Trophoblast cell (in vitro differentiated cells and primary cell): ENCODE data around the gene CCDC112.

Experiments used
- DNase-seq, 2 donors: peaks; one replicate each; pipeline ENCODE4 v3.0.0-alpha.2; 2016
- H2AFZ ChIP-seq: 2 replicates; pipeline ENCODE4 v1.6.1; 2013; ENCODE audit warnings: low read length, moderate library complexity, mild to moderate bottlenecking; ENCODE audit not compliant: insufficient read depth, poor library complexity
- H2AK5ac ChIP-seq: 2 replicates; pipeline ENCODE4 v1.6.1; 2013; ENCODE audit warnings: mild to moderate bottlenecking, low read length
- H2BK120ac ChIP-seq: 2 replicates; pipeline ENCODE4 v1.6.1; 2013; ENCODE audit warnings: low read length, mild to moderate bottlenecking, moderate library complexity; ENCODE audit not compliant: insufficient read depth, poor library complexity
- H2BK12ac ChIP-seq: 2 replicates; pipeline ENCODE4 v1.6.1; 2013; ENCODE audit warnings: mild to moderate bottlenecking, low read length, moderate library complexity
- H2BK5ac ChIP-seq: 2 replicates; pipeline ENCODE4 v1.6.1; 2013; ENCODE audit warnings: low read length, low read depth, moderate library complexity, mild to moderate bottlenecking; ENCODE audit not compliant: poor library complexity
- H3K14ac ChIP-seq: 2 replicates; pipeline ENCODE4 v1.6.1; 2013; ENCODE audit warnings: mild to moderate bottlenecking, low read length
- H3K18ac ChIP-seq: 2 replicates; pipeline ENCODE4 v1.6.1; 2013; ENCODE audit warnings: mild to moderate bottlenecking, low read length
- H3K23ac ChIP-seq: 2 replicates; pipeline ENCODE4 v1.6.1; 2013; ENCODE audit warnings: low read length
- H3K27ac ChIP-seq: 2 replicates; pipeline ENCODE4 v1.5.1; 2013; ENCODE audit warnings: low read depth, mild to moderate bottlenecking, inconsistent platforms, low read length, moderate library complexity
- H3K27me3 ChIP-seq: 2 replicates; pipeline ENCODE4 v1.6.1; 2013; ENCODE audit warnings: inconsistent platforms, mild to moderate bottlenecking, low read length, moderate library complexity; ENCODE audit not compliant: insufficient read depth
- H3K36me3 ChIP-seq, 2 experiments: 1 replicate in 1 of 2; 2 replicates in 1 of 2; pipeline ENCODE4 v1.6.1; 2013; ENCODE audit warnings: low read length in 2 of 2, mild to moderate bottlenecking in 2 of 2, moderate library complexity in 1 of 2; ENCODE audit not compliant: insufficient read depth in 2 of 2, control insufficient read depth in 1 of 2
- H3K4ac ChIP-seq: 2 replicates; pipeline ENCODE4 v1.6.1; 2013; ENCODE audit warnings: low read depth, mild to moderate bottlenecking, low read length, moderate library complexity
- H3K4me1 ChIP-seq, 2 experiments: 1 replicate in 1 of 2; 2 replicates in 1 of 2; pipeline ENCODE4 v1.6.1; 2013; ENCODE audit warnings: low read length in 2 of 2, mild to moderate bottlenecking in 2 of 2, moderate library complexity in 1 of 2; ENCODE audit not compliant: insufficient read depth in 2 of 2, control insufficient read depth in 1 of 2
- H3K4me2 ChIP-seq: 2 replicates; pipeline ENCODE4 v1.6.1; 2013; ENCODE audit warnings: inconsistent platforms, mild to moderate bottlenecking, low read length, moderate library complexity
- H3K4me3 ChIP-seq: 2 replicates; pipeline ENCODE4 v1.5.1; 2013; ENCODE audit warnings: mild to moderate bottlenecking, low read depth, low read length, inconsistent platforms
- H3K79me1 ChIP-seq: one replicate; pipeline ENCODE4 v1.6.1; 2013; ENCODE audit warnings: low read length
- H3K79me2 ChIP-seq: 2 replicates; pipeline ENCODE4 v1.6.1; 2013; ENCODE audit warnings: low read length, mild to moderate bottlenecking; ENCODE audit not compliant: control insufficient read depth, insufficient read depth, poor library complexity
- H3K9ac ChIP-seq: 2 replicates; pipeline ENCODE4 v1.6.1; 2013; ENCODE audit warnings: mild to moderate bottlenecking, low read length
- H3K9me3 ChIP-seq: 2 replicates; pipeline ENCODE4 v1.6.1; 2013; ENCODE audit warnings: low read depth, mild to moderate bottlenecking, control low read depth, inconsistent platforms, low read length; ENCODE audit not compliant: insufficient read depth
- H4K12ac ChIP-seq: 2 replicates; pipeline ENCODE4 v1.6.1; 2013; ENCODE audit warnings: low read depth, mild to moderate bottlenecking, low read length, moderate library complexity
- H4K8ac ChIP-seq: 2 replicates; pipeline ENCODE4 v1.6.1; 2013; ENCODE audit warnings: low read depth, mild to moderate bottlenecking, low read length, moderate library complexity
- H4K91ac ChIP-seq: one replicate; pipeline ENCODE4 v1.6.1; 2013; ENCODE audit warnings: low read depth, mild to moderate bottlenecking, low read length, moderate library complexity
- WGBS: extraction: QIAGEN DNeasy Blood & Tissue Kit; methylation state at CpG from one replicate; pipeline ENCODE4 v1.1.7; 2013; ENCODE audit warnings: missing lambda C conversion rate; ENCODE audit not compliant: insufficient read length, insufficient coverage; ENCODE audit errors: extremely low coverage; 5-methylcytosine and 5-hydroxymethylcytosine counted together

CCDC112 gene

DNA sequence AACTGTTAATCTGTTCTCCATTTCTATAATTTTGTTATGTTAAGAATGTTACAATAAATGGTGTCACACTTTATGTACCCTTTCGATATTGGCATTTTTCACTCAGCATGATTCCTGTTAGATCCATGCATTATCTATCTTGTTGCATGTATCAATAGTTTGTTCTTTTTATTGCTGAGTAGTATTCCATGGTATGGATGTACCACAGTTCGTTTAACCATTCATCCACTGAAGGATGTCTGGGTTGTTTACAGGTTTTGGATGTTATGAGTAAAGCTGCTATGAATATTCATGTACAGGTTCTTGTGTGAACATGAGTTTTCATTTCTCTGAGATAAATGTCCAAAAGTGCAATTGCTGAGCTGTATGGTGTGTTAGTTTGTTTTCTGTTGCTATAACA lies 26.3 kb upstream of the CCDC112 start:
- H3K4me1 ChIP-seq, result no peaks in the 10 kb centered on the region
- WGBS, result no CpG with 5 or more reads among the region's 2 CpGs
- H4K91ac ChIP-seq, result no peak overlapping the region
- no peak overlapping the region for H3K23ac ChIP-seq
- H3K4ac ChIP-seq, result no peak overlapping the region
- no peak overlapping the region for H2BK12ac ChIP-seq
- H3K27ac ChIP-seq, result no peak overlapping the region
- H2BK5ac ChIP-seq, result no peak overlapping the region
- DNase-seq, result no peak
- no peak overlapping the region for H2BK120ac ChIP-seq
- no peak overlapping the region for H3K4me2 ChIP-seq
- H3K36me3 ChIP-seq, result no peaks in the 10 kb centered on the region
- no peaks in the 10 kb centered on the region for H3K27me3 ChIP-seq
- no peak overlapping the region for H3K14ac ChIP-seq
- no peak overlapping the region for H4K8ac ChIP-seq
- no peak overlapping the region for H2AK5ac ChIP-seq
- H2AFZ ChIP-seq, result no peak overlapping the region
- no peak overlapping the region for H3K9ac ChIP-seq
- no peaks in the 10 kb centered on the region for H3K79me1 ChIP-seq
- no peaks in the 10 kb centered on the region for H3K9me3 ChIP-seq
- no peaks in the 10 kb centered on the region for H3K79me2 ChIP-seq
- no peak overlapping the region for H3K4me3 ChIP-seq
- no peak overlapping the region for H3K18ac ChIP-seq
- H4K12ac ChIP-seq, result no peak overlapping the region

DNA sequence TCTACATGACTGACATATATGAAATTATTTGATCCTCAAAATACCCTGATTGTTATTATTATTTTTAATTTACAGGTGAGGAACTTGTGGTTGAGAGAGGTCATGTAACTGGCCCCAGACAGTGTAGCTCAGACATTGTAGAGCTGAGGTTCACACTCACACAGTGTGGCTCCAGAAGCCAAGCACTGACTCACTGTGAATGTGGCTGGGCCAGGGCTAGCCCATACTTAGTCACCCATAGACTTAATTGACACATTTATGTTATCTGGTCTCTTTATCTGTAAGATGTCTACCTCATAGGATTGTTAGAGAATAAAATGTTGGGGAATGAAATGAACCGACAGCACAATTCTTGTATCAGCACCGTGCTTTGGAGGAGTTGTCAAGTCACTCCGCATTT lies 24.9 kb upstream of the CCDC112 start:
- H3K79me2 ChIP-seq, result no peaks in the 10 kb centered on the region
- no peak overlapping the region for H4K91ac ChIP-seq
- H2BK120ac ChIP-seq, result no peak overlapping the region
- no peak overlapping the region for H4K8ac ChIP-seq
- no peaks in the 10 kb centered on the region for H3K79me1 ChIP-seq
- H3K27ac ChIP-seq, result no peak overlapping the region
- no peaks in the 10 kb centered on the region for H3K27me3 ChIP-seq
- H3K23ac ChIP-seq, result no peak overlapping the region
- H3K36me3 ChIP-seq, result no peaks in the 10 kb centered on the region
- DNase-seq, result peak; percentile 4 to 10
- no peak overlapping the region for H2BK12ac ChIP-seq
- no peaks in the 10 kb centered on the region for H3K9me3 ChIP-seq
- H3K9ac ChIP-seq, result no peak overlapping the region
- H2BK5ac ChIP-seq, result no peak overlapping the region
- H3K14ac ChIP-seq, result no peak overlapping the region
- no peaks in the 10 kb centered on the region for H3K4me1 ChIP-seq
- H2AFZ ChIP-seq, result no peak overlapping the region
- H3K18ac ChIP-seq, result no peak overlapping the region
- no peak overlapping the region for H4K12ac ChIP-seq
- H3K4me3 ChIP-seq, result no peak overlapping the region
- no peak overlapping the region for H3K4me2 ChIP-seq
- no peak overlapping the region for H2AK5ac ChIP-seq
- H3K4ac ChIP-seq, result no peak overlapping the region
- no CpG with 5 or more reads among the region's 3 CpGs for WGBS

- H3K18ac ChIP-seq, result no peak overlapping the region
Measured at GRCh38 chr5:115320515-115320914, 24.1 kb upstream of the CCDC112 start.

DNA sequence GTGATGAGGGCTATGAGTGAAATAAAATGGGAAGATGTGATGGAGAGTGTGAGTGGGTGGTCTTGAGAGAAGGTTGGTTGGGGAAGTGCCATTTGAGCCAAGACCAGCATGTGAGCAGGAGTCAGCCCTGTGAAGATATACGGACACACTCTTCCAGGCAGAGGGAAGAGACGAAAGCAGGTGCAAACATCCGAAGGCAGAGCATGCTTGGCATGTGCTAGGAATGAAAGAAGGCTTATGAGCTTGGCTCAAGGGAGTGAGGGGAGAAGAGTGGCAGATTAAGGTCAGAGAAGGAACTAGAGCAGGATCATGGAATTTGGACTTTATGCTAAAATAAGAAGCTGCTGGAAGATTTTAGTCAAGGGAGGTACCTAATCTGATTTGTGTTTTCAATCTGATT lies 23.6 kb upstream of the CCDC112 start:
- no peak overlapping the region for H2AFZ ChIP-seq
- no peak overlapping the region for H3K4me3 ChIP-seq
- H3K9ac ChIP-seq, result no peak overlapping the region
- no peak overlapping the region for H4K12ac ChIP-seq
- H2BK120ac ChIP-seq, result no peak overlapping the region
- H3K4me1 ChIP-seq, result no peaks in the 10 kb centered on the region
- no peaks in the 10 kb centered on the region for H3K36me3 ChIP-seq
- H3K27me3 ChIP-seq, result no peaks in the 10 kb centered on the region
- H3K27ac ChIP-seq, result no peak overlapping the region
- H4K91ac ChIP-seq, result no peak overlapping the region
- H3K4me2 ChIP-seq, result no peak overlapping the region
- no peaks in the 10 kb centered on the region for H3K79me1 ChIP-seq
- no peak overlapping the region for H3K18ac ChIP-seq
- no peak overlapping the region for H3K14ac ChIP-seq
- no peak overlapping the region for H2BK12ac ChIP-seq
- no peak overlapping the region for H2AK5ac ChIP-seq
- no peaks in the 10 kb centered on the region for H3K9me3 ChIP-seq
- no peak overlapping the region for H4K8ac ChIP-seq
- peak in 1 of 2 donors; percentile 18 for DNase-seq
- no peak overlapping the region for H3K23ac ChIP-seq
- H2BK5ac ChIP-seq, result no peak overlapping the region
- no peak overlapping the region for H3K4ac ChIP-seq
- H3K79me2 ChIP-seq, result no peaks in the 10 kb centered on the region
- WGBS, result no CpG with 5 or more reads among the region's 3 CpGs

More at GRCh38 chr5:115320515-115320914, 24.1 kb upstream of the CCDC112 start:
- no peak overlapping the region for H3K9ac ChIP-seq
- no peaks in the 10 kb centered on the region for H3K27me3 ChIP-seq
- H2BK12ac ChIP-seq, result no peak overlapping the region
- no peaks in the 10 kb centered on the region for H3K79me1 ChIP-seq
- no peaks in the 10 kb centered on the region for H3K4me1 ChIP-seq
- H3K27ac ChIP-seq, result no peak overlapping the region
- DNase-seq, result no peak
- no peak overlapping the region for H3K4me3 ChIP-seq
- H3K4ac ChIP-seq, result no peak overlapping the region
- no peak overlapping the region for H3K23ac ChIP-seq
- WGBS, result no CpG with 5 or more reads among the region's 1 CpG
- H3K14ac ChIP-seq, result no peak overlapping the region
- H2AFZ ChIP-seq, result no peak overlapping the region
- no peak overlapping the region for H2BK5ac ChIP-seq
- no peak overlapping the region for H2AK5ac ChIP-seq
- no peak overlapping the region for H4K12ac ChIP-seq
- H2BK120ac ChIP-seq, result no peak overlapping the region
- no peak overlapping the region for H4K91ac ChIP-seq
- H4K8ac ChIP-seq, result no peak overlapping the region
- H3K79me2 ChIP-seq, result no peaks in the 10 kb centered on the region
- H3K36me3 ChIP-seq, result no peaks in the 10 kb centered on the region
- no peaks in the 10 kb centered on the region for H3K9me3 ChIP-seq
- H3K4me2 ChIP-seq, result no peak overlapping the region
